IMR-90 (cell line): ENCODE results near the gene MAGI3. TPM values are rescaled to one million over a fixed set of nuclear protein-coding genes. Genes with fewer than 3 reads are reported as not detected.
A peak's percentile ranks its signal among the peaks of the same experiment; 100 is the strongest.

ENCODE experiments used
- ATAC-seq: fragments of 200-7000 bp; cut with Tn5 transposase; 2 replicates; pipeline ENCODE4 v1.9.1; 2020; ENCODE audit warnings: low read depth, mild to moderate bottlenecking, moderate library complexity
- BruUV-seq: library from RNA; stranded (reverse); fragments of 400-500 nt; replicated peaks from 2 replicates; lab custom pipeline; 2021; lab: Mats Ljungman, UMichigan
- CTCF ChIA-PET: fragments of 300-600 bp; formaldehyde crosslinking; extraction: SDS; loops from one replicate; lab custom pipeline; 2021; ENCODE audit warnings: antibody characterized with exemption; lab: Yijun Ruan, JAX
- POLR2A ChIA-PET: fragments of 300-600 bp; sonication (Branson Sonifier 250); formaldehyde crosslinking; loops from one replicate; lab custom pipeline; 2022; ENCODE audit warnings: antibody characterized with exemption; ENCODE audit not compliant: unreplicated experiment; lab: Charles Lee
- DNase-seq: peaks from one replicate; pipeline ENCODE4 v3.0.0; 2013
- H2AFZ ChIP-seq: replicated peaks from 2 replicates; pipeline ENCODE3; 2013; ENCODE audit warnings: low read length, mild to moderate bottlenecking; ENCODE audit not compliant: poor library complexity
- H2AK5ac ChIP-seq: 2 replicates; pipeline ENCODE4 v1.6.1; 2013; ENCODE audit warnings: low read depth, low read length, inconsistent platforms
- H2AK9ac ChIP-seq: replicated peaks from 2 replicates; pipeline ENCODE3; 2013; ENCODE audit warnings: mild to moderate bottlenecking, low read depth, low read length, moderate library complexity; ENCODE audit not compliant: poor library complexity
- H2BK120ac ChIP-seq: 2 replicates; pipeline ENCODE4 v1.6.1; 2013; ENCODE audit warnings: low read depth, low read length, inconsistent platforms
- H2BK15ac ChIP-seq: 3 replicates; pipeline ENCODE4 v1.6.1; 2013; ENCODE audit warnings: low read depth, low read length, inconsistent platforms
- H2BK20ac ChIP-seq: 2 replicates; pipeline ENCODE4 v1.6.1; 2013; ENCODE audit warnings: low read depth, mild to moderate bottlenecking, inconsistent platforms, low read length, moderate library complexity
- H2BK5ac ChIP-seq: 2 replicates; pipeline ENCODE4 v1.6.1; 2013; ENCODE audit warnings: mild to moderate bottlenecking, low read depth, low read length, inconsistent platforms; ENCODE audit not compliant: poor library complexity, severe bottlenecking
- H3K14ac ChIP-seq: replicated peaks from 2 replicates; pipeline ENCODE4 v1.6.1; 2013; ENCODE audit warnings: low read depth, low read length, inconsistent platforms
- H3K18ac ChIP-seq: 2 replicates; pipeline ENCODE4 v1.6.1; 2013; ENCODE audit warnings: low read depth, low read length, control low read depth
- H3K23ac ChIP-seq: 2 replicates; pipeline ENCODE4 v1.6.1; 2013; ENCODE audit warnings: low read depth, low read length, inconsistent platforms
- H3K27ac ChIP-seq: 2 replicates; pipeline ENCODE4 v1.5.1; 2013; ENCODE audit warnings: mild to moderate bottlenecking, control low read depth, low read length; ENCODE audit not compliant: insufficient read depth
- H3K27me3 ChIP-seq: 2 replicates; pipeline ENCODE4 v1.6.1; 2013; ENCODE audit warnings: low read length; ENCODE audit not compliant: control insufficient read depth, insufficient read depth
- H3K36me3 ChIP-seq: 2 replicates; pipeline ENCODE4 v1.6.1; 2013; ENCODE audit warnings: low read length, mixed read lengths; ENCODE audit not compliant: control insufficient read depth, insufficient read depth
- H3K4ac ChIP-seq: 2 replicates; pipeline ENCODE4 v1.6.1; 2013; ENCODE audit warnings: low read depth, low read length, inconsistent platforms
- H3K4me1 ChIP-seq: 2 replicates; pipeline ENCODE4 v1.6.1; 2013; ENCODE audit warnings: low read length, mixed read lengths; ENCODE audit not compliant: control insufficient read depth, insufficient read depth
- H3K4me2 ChIP-seq: 2 replicates; pipeline ENCODE4 v1.6.1; 2013; ENCODE audit warnings: low read depth, mild to moderate bottlenecking, control low read depth, low read length, moderate library complexity
- H3K4me3 ChIP-seq: 2 replicates; pipeline ENCODE4 v1.5.1; 2013; ENCODE audit warnings: low read depth, mild to moderate bottlenecking, control low read depth, low read length, moderate library complexity; ENCODE audit not compliant: insufficient read depth
- H3K56ac ChIP-seq: 2 replicates; pipeline ENCODE4 v1.6.1; 2013; ENCODE audit warnings: low read length, inconsistent platforms; ENCODE audit not compliant: insufficient read depth; ENCODE audit errors: extremely low read depth
- H3K79me1 ChIP-seq, 2 experiments: 2 replicates each; pipeline ENCODE4 v1.6.1; 2013; ENCODE audit warnings: low read length in 2 of 2, inconsistent platforms in 1 of 2, low read depth in 1 of 2
- H3K9ac ChIP-seq: 2 replicates; pipeline ENCODE4 v1.6.1; 2013; ENCODE audit warnings: low read depth, low read length, control low read depth
- H3K9me1 ChIP-seq: 2 replicates; pipeline ENCODE4 v1.6.1; 2013; ENCODE audit warnings: low read length, inconsistent platforms; ENCODE audit not compliant: insufficient read depth
- H3K9me3 ChIP-seq: 2 replicates; pipeline ENCODE4 v1.6.1; 2013; ENCODE audit warnings: low read length; ENCODE audit not compliant: control insufficient read depth, insufficient read depth
- H4K20me1 ChIP-seq: 2 replicates; pipeline ENCODE4 v1.6.1; 2013; ENCODE audit warnings: low read length, inconsistent platforms; ENCODE audit not compliant: insufficient read depth
- H4K5ac ChIP-seq: 2 replicates; pipeline ENCODE4 v1.6.1; 2013; ENCODE audit warnings: mild to moderate bottlenecking, low read depth, low read length, control low read depth
- H4K8ac ChIP-seq, 2 experiments: 2 replicates each; pipeline ENCODE4 v1.6.1; 2013; ENCODE audit warnings: low read depth in 2 of 2, low read length in 2 of 2, control low read depth in 1 of 2, inconsistent platforms in 1 of 2
- H4K91ac ChIP-seq: 2 replicates; pipeline ENCODE4 v1.6.1; 2013; ENCODE audit warnings: low read depth, low read length, inconsistent platforms; ENCODE audit not compliant: insufficient read depth
- BHLHE40 ChIP-seq: fragments of 150-350 bp; IDR thresholded peaks from 2 replicates; pipeline ENCODE4 v1.6.1; 2016; ENCODE audit warnings: mild to moderate bottlenecking, low read depth, low read length
- CEBPB ChIP-seq: IDR thresholded peaks from 2 replicates; pipeline ENCODE4 v1.6.1; 2012; ENCODE audit warnings: low read depth, low read length, improper control_type of control experiment
- RCOR1 ChIP-seq: IDR thresholded peaks from 2 replicates; pipeline ENCODE4 v1.6.1; 2012; ENCODE audit warnings: mild to moderate bottlenecking, low read length, improper control_type of control experiment; ENCODE audit not compliant: insufficient replicate concordance
- USF2 ChIP-seq: fragments of 150-350 bp; IDR thresholded peaks from 2 replicates; pipeline ENCODE4 v1.6.1; 2017; ENCODE audit warnings: mild to moderate bottlenecking, antibody characterized with exemption, low read length, low read depth
- WGBS, 2 experiments: methylation state at CpG; one replicate each; pipeline versions ENCODE4 v1.1.5 to v1.1.7; 2013; ENCODE audit warnings: missing lambda C conversion rate in 2 of 2; ENCODE audit not compliant: insufficient read length in 1 of 2; ENCODE audit errors: extremely low coverage in 2 of 2; 5-methylcytosine and 5-hydroxymethylcytosine counted together
- dilution Hi-C: fragments of 300-500 bp; cut with HindIII; formaldehyde crosslinking; loops from one replicate; pipeline ENCODE4 v1.14.3; 2018; ENCODE audit warnings: low sequenced_read_pairs; ENCODE audit not compliant: unreplicated experiment
- in situ Hi-C: fragments of 300-500 bp; cut with MboI; formaldehyde crosslinking; loops from 3 replicates; pipeline ENCODE4 v1.14.3; 2019; ENCODE audit warnings: low sequenced_read_pairs, inconsistent platforms, mixed read lengths
- intact Hi-C: fragments of 100-400 bp; cut with micrococcal nuclease; formaldehyde crosslinking; loops from 2 replicates; pipeline ENCODE4 v1.10.0; 2022
- polyA plus RNA-seq, 3 experiments: library from polyadenylated mRNA; depleted of rRNA; stranded (reverse); fragments of >200 nt; gene quantifications; 2 replicates each; pipeline ENCODE4 v1.2.3, GENCODE V29; 2012; ENCODE audit warnings: low replicate concordance in 1 of 3
- total RNA-seq: library from RNA; depleted of rRNA; stranded (reverse); fragments of >200 nt; gene quantifications from 2 replicates; pipeline ENCODE4 v1.2.3, GENCODE V29; 2012

The MAGI3 gene
- total and polyA plus RNA-seq, 2 of the 4 experiments (the other 2 are of a cell fraction), result 2.5 to 8.8 TPM

- 83% methylated on average over 2 of the region's 2 CpGs; no CpG with 5 or more reads in 1 of the 2 experiments for WGBS, 2 experiments
- intact Hi-C loops (loop anchor here (5.0 to 10.0 kb wide), 5 partner anchors 221 to 958 kb away; partner anchors contain the start of genes LRIG2 and PPM1J), in situ Hi-C loops (loop anchor here (5.0 to 25.0 kb wide), 2 partner anchors 528 to 963 kb away; partner anchors contain the start of genes PPM1J and RHOC), dilution Hi-C loops (no loop called here)
- ChIA-PET CTCF (no interaction called here), POLR2A (no interaction called here)
- H3K4me1 ChIP-seq, result peaks cover 2% of the 10 kb centered on the region; the same call in 1 of the 2 replicates
- BruUV-seq, result no TSS peak
- no peak overlapping the region for H3K56ac ChIP-seq
- H2AK5ac ChIP-seq, result no peak overlapping the region
- H4K91ac ChIP-seq, result no peak overlapping the region
- no peak overlapping the region for H4K8ac ChIP-seq
- H3K4ac ChIP-seq, result no peak overlapping the region
- no peak overlapping the region for H2BK15ac ChIP-seq
- H2BK120ac ChIP-seq, result no peak overlapping the region
- H2BK5ac ChIP-seq, result no peak overlapping the region
- no peak overlapping the region for H3K4me3 ChIP-seq
- no peaks in the 10 kb centered on the region for H3K9me3 ChIP-seq
- no peaks in the 10 kb centered on the region for H4K20me1 ChIP-seq
- H3K9ac ChIP-seq, result no peak overlapping the region
- H3K23ac ChIP-seq, result no peak overlapping the region
- TF ChIP-seq BHLHE40 (no peak), CEBPB (peak; percentile 79), USF2 (no peak), RCOR1 (no peak)
- peaks cover 6% of the 10 kb centered on the region; the same call in 1 of the 2 replicates for H3K9me1 ChIP-seq
- DNase-seq (peak; percentile 19), ATAC-seq (peak; percentile 41; the same call in 1 of the 2 replicates)
- H2BK20ac ChIP-seq, result no peak overlapping the region
- H3K27ac ChIP-seq, result no peak overlapping the region
- H3K4me2 ChIP-seq, result no peak overlapping the region
- H2AFZ ChIP-seq, result no peak overlapping the region
- H3K18ac ChIP-seq, result no peak overlapping the region
- H3K79me1 ChIP-seq, result no peaks in the 10 kb centered on the region
- no peaks in the 10 kb centered on the region for H3K27me3 ChIP-seq
- H4K5ac ChIP-seq, result no peak overlapping the region
- H3K14ac ChIP-seq, result no peak overlapping the region
- no peaks in the 10 kb centered on the region for H3K36me3 ChIP-seq
- no peak overlapping the region for H2AK9ac ChIP-seq
Measured at GRCh38 chr1:113675302-113675701, 285.0 kb downstream of the MAGI3 start.
